NT2/D1 (cell line): ENCODE measurements around the gene LRRC31.

Source experiments
- SUZ12 ChIP-seq: IDR thresholded peaks from 2 replicates; pipeline ENCODE4 v1.6.1; 2011; ENCODE audit not compliant: insufficient read length, insufficient read depth; ENCODE audit errors: extremely low read depth
- YY1 ChIP-seq: IDR thresholded peaks from 2 replicates; pipeline ENCODE4 v1.6.1; 2011; ENCODE audit not compliant: insufficient read length, insufficient read depth
- ZNF274 ChIP-seq: IDR thresholded peaks from 2 replicates; pipeline ENCODE4 v1.6.1; 2011; ENCODE audit warnings: mild to moderate bottlenecking, low read depth, low read length

DNA sequence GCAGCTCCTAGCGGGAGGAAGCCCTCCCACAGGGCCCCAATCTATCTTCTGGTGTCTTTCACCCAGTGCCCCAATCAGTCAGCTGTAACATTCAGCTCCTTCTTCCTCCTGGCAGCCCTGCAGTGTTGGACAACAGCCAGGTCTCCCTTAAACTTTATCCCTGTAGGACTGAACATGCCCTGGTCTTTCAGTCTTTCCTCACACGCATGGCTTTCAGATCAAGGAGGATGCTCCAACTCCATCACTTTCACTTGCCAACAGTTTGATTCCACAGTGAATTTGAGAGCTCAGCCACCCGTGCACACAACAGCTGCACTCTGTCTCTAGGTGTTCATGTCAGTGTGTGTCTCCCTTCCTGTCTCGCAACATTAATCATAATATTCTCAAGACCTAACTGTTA, 28.6 kb downstream of the LRRC31 start:
- no peak for TF ChIP-seq ZNF274
- no peak for TF ChIP-seq YY1
- TF ChIP-seq SUZ12 = no peak
